NCI-H510A treated with DMSO at 0.1 percent for 48 hours (cell line): ENCODE results near the gene FOSL2.
A peak's percentile ranks its signal among the peaks of the same experiment; 100 is the strongest.

Experiments
- DNase-seq: peaks from one replicate; lab custom pipeline; 2025; lab: John Stamatoyannopoulos, UW

The FOSL2 gene

DNA sequence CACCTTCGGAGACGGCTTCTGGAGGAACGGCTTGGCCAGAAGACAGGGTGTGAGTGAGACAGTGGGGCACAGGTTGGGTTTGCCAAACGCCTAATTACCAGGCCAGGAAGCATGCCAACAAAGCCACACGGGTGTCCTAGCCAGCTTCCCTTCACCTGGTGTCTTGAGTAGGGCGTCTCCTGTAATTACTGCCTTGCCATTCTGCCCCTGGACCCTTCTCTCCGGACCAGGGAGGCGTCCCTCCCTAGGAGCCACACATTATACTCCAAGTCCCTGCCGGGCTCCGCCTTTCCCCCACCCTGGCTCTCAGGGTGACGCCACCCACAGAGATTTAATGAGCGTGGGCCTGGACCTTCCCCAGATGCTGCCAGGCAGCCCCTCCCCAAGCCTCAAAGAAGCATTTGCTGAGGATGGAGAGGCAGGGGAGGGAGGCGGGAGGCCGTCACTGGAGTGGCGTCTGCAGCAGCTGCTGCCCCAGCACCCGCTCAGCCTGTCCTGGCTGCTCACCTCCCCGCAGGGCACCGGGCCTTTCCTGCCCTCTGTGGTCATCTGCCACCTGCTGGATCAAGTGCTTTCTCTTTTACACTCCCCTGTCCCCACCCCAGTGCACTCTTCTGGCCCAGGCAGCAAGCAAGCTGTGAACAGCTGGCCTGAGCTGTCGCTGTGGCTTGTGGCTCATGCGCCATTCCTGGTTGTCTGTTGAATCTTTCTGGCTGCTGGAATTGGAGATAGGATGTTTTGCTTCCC lies 20.7 kb downstream of the FOSL2 start:
- DNase-seq, result peak; percentile 94

DNA sequence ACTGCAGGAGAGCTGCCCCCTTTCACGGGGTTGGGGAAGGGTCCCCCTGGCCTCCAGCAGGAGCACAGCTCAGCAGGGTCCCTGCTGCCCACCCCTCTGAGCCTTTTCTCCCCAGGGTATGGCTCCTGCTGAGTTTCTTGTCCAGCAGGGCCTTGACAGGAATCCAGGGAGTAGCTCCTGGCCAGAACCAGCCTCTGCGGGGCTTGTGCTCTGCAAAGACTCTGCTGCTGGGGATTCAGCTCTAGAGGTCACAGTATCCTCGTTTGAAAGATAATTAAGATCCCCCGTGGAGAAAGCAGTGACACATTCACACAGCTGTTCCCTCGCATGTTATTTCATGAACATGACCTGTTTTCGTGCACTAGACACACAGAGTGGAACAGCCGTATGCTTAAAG lies 21.2 kb downstream of the FOSL2 start:
- DNase-seq, result no peak

DNA sequence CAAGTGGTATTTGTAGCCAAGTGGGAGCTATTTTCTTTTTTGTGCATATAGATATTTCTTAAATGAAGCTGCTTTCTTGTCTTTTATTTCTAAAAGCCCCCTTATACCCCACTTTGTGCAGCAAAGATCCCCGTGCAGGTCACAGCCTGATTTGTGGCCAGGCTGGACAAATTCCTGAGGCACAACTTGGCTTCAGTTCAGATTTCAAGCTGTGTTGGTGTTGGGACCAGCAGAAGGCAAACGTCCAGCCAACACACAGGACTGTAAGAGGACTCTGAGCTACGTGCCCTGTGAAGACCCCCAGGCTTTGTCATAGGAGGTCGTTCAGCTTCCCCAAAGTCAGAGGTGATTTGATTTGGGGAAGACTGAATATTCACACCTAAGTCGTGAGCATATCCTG lies 21.9 kb downstream of the FOSL2 start:
- DNase-seq, result no peak

DNA sequence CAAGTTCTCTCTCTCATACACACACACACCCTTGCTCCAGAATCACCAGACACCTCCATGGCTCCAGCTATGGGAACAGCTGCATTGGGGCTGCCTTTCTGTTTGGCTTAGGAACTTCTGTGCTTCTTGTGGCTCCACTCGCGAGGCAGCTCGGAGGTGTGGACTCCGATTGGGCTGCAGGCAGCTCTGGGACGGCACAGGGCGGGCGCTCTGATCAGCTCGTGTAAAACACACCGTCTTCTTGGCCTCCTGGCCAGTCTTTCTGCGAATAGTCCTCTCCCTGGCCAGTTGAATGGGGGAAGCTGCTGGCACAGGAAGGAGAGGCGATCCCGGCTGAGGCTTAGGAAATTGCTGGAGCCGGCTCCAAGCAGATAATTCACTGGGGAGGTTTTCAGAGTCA lies 22.4 kb downstream of the FOSL2 start:
- DNase-seq, result no peak

DNA sequence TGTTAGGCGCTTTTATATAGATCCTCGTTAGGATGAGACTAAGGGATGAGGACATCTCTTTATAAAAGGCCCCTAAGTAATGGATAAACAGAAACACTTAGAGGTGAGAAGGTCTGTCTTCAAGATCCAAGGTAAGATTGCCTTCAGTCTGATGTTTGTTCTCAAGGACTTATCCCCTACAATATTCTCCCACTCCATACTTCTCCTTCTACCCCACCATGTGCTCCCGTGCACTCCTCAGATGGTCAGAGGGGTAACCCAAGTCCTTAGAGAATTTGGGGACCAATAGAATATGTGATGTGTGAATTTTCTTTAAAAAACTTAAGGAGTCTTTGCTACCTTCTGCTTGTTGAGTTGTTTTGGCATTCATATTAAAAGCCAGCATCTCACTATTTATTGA lies 23.1 kb downstream of the FOSL2 start:
- DNase-seq, result no peak

DNA sequence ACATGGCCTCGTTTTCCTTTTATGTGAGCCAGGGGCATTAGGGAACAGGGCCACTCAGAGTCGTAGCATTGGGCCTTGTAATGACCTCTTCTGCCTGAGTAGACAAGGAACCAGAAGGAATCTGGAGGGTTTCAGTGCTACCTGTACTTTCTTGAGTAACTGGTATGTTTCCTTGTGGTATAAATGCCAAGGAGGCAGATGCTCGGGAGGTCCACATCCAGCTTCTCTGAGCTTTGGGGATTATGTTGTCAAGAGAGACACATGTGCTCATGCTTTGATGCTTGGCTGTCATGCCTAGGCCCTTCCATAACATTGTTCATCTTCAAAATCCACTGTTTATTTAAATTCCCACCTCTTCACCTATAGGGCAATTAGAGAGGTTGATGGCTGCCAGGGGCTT lies 26.3 kb downstream of the FOSL2 start:
- DNase-seq, result no peak

DNA sequence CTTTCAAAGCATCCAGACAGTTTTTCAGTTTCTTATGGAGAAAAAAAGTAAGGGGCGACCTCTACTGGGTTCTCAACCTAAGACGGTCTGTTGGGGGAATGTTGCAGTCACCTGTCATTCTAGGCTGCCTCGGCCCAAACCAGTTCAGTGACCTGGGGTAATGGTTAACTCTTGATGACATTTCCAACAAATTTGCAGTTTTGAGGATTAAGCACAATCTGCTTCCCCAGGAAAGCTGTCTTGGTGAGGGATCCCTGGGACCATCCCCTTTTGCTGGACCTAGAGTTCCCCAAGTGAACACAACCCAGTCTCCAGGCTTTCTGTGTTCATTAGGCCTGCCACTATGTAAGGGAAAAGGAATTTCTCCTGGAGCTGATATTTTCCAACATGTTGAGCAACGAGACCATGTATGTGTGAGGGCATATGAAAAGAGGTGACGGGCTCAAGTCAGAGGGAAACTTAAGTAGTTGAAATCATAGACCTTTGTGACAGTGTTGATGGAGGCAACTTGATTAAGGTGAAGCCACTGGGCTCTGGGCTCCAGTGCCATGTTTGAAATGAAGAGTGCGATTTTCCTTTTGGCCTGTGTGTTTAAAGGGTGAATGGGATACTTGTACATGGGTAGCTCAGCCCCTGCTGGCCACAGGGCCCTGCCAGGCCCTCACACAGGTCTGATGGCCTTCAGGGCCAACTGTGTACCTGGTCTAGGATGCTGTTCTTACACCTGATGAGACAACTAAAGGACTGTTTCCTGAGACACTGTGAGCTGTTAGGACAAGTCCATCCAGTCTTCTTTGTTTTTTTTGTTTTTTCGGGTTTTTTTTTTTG lies 27.0 kb downstream of the FOSL2 start:
- DNase-seq, result no peak

DNA sequence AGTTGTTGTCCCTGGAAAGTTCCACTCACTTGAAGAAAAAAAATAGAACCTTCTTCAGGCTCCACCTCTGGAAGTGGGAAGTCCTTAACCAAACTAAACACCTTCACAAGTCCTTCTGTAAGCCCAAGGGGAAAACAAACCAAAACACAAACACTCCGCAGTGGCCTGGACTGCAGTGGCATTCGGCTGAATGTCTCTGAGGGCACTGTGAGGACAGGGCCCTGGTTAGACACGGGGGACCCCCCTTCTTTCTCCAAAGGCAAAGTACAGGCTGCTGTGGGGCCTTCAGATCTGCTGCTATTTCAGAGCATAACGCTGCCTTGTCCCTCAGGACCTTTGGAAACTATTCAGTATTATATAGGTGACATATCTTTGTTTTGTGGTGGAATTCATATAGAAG lies 28.1 kb downstream of the FOSL2 start:
- no peak for DNase-seq

DNA sequence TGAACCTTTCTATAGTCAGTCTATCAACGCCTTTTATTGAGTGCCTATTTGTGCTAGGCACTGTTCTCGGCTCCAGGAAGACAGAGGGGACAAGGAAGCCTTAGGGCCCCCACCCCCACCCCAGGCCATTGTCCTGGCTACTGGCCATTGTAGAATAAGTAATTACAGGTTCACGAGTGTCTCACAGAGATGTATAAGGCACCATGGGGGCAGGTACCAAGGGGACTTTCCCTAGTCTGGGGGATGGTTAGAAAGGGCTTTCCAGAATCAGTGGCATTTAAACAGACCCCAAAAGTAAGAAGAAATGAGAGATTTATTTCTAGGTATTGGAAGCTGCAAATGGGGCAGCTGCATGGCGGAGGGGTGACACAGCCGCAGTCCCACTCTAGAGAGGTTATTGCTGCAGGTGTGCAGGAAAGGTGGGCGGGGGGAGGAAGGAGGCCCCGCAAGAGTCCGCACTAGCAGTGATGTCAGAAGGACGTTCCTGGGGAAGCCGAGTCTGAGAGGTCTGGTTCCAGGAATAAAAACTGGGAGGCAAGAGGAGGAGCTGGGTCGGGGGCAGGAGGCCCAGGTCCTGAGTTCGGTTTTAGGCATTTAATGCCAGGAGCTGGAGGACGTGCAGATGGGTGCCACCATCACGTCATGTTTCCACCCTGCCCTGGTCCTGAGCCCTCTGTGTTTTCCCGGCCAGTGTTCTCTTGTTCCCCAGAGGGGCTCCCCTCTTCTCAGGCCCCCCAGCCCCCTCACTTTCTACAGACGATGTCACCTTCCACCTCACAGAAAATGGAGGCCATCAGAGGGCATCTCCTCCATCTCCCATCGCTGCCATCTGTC lies 30.5 kb downstream of the FOSL2 start:
- no peak for DNase-seq

DNA sequence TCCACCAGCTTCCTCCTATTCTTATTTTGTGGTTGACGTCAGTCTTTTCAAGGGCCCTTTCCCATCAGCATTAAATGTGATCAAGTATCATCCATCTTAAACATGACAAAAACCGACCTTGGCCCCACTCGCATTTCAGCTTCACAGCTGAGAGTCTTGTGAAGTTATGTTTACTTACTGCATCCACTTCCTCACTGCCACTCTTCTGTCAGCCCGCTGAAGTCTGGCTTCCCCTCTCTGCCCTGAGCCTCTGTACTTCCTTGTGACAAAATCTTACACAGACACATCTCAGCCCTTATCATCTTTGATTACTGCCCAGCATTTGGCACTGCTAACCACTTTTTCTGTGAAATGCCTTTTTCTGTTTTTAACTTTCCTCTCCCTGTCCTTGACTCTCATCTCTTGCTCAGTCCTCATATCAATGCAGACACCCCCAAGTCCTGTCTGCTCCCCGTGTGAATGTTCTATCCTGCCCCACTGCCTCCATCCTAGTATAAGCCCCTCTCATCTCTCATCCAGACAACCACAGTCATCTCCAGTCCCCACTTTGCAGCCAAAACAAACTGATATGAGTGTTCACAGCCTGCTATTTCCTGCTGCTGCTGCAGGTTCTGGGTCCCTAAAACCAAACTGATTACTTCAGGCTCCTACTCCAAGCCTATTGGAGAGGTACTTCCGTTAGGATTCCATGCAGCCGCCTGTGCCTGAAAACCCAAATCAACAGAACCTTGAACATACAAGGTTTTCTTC lies 31.4 kb downstream of the FOSL2 start:
- no peak for DNase-seq

DNA sequence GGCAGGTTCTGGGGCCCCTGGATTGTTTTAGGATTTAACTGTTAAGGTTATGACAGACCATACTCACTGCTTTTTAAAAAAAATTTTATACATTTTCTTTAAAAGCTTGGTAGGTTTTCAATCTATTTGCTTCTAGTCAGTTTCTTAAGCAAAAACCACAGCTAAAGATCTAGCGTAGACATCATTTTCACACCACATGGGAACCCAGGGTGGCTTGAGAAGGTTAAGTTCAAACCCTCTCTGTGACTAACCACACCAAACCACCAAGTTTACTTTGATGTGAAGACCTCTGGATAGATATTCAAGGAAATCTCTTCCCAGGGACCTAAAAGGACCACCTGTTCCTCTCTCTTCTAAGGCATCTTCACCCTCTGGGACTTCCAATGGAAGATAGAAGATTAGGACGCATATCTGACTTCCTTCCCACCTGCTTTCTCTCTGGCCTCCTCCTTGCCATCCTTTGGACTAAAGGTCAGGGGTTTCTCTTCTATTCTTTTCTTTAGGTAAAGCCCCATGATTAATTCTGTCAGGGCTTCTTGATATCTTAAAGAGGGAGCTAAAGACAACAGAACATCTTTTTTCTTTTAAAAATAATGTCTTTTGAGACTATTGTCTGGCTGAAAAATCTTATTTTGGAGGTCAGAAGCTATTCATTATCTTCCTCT lies 32.3 kb downstream of the FOSL2 start:
- DNase-seq, result no peak

DNA sequence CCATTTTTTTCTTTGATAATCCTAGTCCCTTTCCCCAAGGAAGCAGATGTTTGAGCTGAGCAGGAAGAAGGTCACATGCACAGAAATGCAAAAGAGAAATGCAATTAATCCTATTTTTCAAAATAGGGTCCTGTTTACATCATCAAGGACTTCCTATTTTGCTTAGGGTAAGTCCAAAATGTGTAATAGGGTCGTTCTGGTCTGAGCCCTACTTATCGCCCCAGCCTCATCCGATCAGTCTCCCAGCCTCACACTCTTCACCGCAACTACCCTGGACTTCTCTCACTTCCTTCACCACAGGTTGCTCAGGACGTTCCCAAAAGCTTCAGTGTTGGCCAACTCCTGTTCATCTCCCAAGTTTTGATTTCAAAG lies 32.8 kb downstream of the FOSL2 start:
- no peak for DNase-seq

DNA sequence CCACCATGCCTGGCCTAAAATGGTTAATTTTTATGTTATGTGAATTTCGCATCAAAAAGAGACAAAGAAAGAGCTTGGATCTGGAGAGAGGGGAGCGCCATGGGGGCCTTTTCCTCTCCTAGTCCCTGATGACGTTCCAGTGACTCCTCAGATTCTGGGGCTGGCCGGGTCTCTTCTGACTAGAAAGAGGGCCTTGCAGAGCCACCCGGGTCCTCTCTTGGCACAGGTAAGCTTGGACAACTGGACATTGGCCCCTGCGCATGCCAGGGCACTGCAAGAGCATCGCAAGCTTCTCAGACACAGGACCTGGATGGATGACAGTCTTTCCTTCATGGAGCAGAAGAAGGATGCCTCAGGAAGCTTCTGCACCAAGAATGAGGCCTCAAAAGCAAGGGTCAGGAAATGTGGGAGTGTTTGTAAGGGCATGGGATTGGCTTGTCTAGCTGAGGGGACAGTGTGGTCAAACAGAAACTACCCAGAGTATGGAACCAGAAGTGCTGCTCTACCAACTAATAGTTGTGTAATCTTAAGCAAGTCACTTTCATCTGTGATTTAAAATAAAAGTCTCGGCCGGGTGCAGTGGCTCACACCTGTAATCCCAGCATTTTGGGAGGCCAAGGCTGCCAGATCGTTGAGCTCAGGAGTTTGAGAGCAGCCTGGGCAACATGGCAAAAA lies 35.2 kb downstream of the FOSL2 start:
- DNase-seq, result no peak

DNA sequence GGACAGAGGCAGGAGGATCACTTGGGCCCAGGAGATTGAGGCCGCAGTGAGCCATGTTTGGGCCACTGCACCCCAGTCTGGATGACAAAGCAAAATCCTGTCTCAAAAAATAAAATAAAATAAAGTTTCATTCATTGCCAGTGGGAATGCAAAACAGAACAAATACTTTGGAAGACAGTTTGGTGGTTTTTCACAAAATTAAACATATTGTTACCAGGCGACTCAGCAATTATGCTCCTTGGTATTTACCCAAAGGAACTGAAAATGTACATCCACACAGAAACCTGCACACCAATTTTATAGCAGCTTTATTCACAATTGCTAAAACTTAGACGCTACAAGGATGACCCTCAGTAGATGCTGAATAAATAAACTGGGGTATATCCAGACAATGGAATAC lies 35.8 kb downstream of the FOSL2 start:
- no peak for DNase-seq

DNA sequence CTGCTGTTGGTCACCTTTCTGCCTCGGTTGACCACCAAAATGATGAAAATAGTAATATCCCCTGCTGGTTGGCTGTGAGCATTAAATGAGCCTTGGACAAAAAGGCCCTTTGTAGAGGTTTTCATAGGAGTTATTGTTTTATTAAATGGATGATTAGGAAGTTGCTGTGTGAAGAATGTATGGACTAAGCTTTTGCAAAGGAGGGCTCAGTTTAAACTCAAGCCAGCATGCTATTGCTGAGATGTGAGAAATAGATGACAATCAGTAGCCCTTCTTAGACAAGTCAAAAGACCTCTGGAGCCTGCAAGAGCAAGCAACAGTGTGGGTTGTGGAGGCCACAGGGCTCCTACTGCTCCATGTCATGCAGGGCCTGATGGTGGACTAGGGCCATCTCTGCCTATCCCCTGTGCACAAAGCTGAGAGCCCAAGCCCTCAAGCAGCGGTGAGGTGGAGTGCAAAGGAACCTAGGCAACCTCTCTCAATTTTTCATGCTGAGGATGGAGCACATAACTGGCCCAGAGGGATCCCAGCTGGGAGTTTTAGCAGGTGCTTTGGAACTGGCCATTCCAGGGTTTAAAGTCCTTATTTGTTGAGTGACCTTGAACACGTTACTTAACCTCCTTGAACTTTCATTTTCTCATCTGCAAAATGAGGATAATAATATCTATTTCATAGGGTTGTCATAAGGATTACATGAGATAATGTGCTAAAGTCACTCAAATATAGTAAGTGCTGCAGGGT lies 37.1 kb downstream of the FOSL2 start:
- no peak for DNase-seq

DNA sequence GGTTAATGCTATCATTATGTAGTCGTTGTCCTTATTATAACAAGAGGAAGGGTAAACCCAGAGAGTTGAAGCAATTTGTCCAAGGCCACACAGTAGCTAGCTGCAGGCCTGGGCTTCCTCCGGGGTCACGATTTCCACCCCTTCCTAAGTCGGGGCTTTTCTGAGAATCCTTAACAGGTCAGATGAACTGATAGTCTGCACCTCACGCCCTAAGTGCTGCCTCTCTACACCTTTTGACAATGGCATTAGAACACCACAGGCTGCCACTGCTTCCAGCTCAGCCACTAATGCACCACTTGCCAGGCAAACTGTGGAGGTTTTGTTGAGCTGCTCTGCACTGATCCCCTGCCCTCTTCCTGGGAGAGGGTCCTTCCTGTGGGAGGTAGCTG lies 37.7 kb downstream of the FOSL2 start:
- no peak for DNase-seq

DNA sequence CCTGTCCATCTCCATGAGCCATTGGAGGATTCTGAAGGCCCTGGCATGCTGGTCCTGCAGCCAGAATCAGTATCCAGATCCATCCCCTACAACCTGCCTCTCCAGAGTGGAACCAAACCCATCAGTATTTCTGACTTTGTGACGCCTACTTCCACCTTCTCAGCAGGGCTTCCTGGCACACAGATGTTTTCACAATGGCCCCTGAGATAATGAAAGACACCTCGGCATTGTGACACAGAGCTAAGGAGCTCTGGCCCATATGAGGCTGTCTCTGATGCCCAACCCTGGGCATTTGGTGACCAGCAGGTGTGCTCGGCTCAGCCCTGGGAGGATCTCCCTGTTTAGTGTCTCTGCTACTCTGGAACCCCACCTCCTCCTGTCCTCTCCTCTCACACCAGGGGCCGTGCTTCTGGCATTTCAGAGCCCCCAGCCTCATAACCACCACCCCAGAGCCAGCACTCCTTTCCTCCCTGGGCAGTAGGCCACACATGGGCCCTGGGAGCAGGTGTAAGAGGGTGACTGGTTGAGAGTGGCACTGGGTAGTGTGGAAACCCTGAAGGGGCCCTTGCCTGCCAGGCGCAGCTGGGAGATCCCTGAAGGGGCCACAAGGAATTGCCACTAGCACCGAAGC lies 38.2 kb downstream of the FOSL2 start:
- DNase-seq, result no peak

DNA sequence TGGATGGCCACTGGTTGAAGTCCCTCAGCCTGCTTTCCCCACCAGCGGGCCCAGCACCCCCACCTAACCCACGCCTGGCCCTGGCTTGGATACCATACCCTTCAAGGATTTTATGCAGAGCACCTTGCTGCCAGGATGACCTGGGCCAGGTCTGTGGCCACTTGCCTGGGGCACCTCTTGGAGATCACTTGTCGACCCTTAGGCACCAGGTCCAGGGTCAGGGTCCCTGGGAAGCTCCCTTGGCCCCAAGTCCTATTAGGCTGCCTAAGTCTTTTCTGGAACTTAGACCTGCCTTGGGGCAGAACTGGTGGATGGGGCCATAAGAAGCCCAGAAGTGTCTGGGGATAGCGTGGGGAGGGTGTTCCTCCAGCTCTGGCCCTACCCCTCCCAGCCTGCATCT lies 39.1 kb downstream of the FOSL2 start:
- no peak for DNase-seq

DNA sequence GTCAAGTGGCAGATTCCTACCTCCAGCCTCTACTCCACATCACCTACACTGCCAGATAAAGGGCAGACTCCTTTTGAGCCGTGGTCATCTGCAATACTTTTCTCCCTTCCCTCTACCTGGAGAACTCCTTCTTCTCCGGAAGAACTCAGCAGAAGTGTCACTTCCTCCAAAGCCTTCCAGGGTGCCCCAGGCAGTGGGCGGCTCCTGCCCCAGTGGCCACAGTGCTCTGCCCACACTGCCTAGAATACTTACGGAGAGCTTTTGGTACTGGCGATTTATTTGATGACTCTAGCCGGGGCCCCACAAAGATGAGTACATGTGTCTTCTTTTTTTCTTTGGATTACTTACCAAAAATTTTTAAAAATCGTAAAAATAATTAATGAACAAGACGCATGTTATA lies 39.7 kb downstream of the FOSL2 start:
- no peak for DNase-seq

DNA sequence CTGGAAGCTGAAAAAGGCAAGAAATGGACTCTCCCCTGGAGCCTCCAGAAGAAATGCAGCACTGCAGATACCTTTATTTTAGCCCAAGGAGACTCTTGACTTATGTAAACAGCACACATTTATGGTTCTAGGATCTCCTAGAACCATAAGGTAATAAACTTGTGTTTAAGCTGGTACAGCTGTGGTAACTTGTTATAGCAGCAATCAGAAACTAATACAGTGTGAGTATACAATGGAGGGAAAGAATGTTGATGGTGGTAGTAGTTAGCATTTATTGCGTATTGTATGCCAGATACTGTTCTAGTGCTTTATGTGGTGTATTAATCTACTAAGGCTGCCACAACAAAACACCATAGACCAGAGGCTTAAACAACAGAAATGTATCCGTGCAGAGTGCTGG lies 40.6 kb downstream of the FOSL2 start:
- DNase-seq, result no peak
